IMR-90 (cell line): Measurements from ENCODE around the gene ANKRD13A. TPM values are rescaled to one million over a fixed set of nuclear protein-coding genes. Genes with fewer than 3 reads are reported as not detected.

Source experiments
- ATAC-seq: fragments of 200-7000 bp; cut with Tn5 transposase; 2 replicates; pipeline ENCODE4 v1.9.1; 2020; ENCODE audit warnings: low read depth, mild to moderate bottlenecking, moderate library complexity
- BruUV-seq: library from RNA; stranded (reverse); fragments of 400-500 nt; replicated peaks from 2 replicates; lab custom pipeline; 2021; lab: Mats Ljungman, UMichigan
- CTCF ChIA-PET: fragments of 300-600 bp; formaldehyde crosslinking; extraction: SDS; loops from one replicate; lab custom pipeline; 2021; ENCODE audit warnings: antibody characterized with exemption; lab: Yijun Ruan, JAX
- POLR2A ChIA-PET: fragments of 300-600 bp; sonication (Branson Sonifier 250); formaldehyde crosslinking; loops from one replicate; lab custom pipeline; 2022; ENCODE audit warnings: antibody characterized with exemption; ENCODE audit not compliant: unreplicated experiment; lab: Charles Lee
- DNase-seq: peaks from one replicate; pipeline ENCODE4 v3.0.0; 2013
- H2AFZ ChIP-seq: replicated peaks from 2 replicates; pipeline ENCODE3; 2013; ENCODE audit warnings: low read length, mild to moderate bottlenecking; ENCODE audit not compliant: poor library complexity
- H2AK5ac ChIP-seq: 2 replicates; pipeline ENCODE4 v1.6.1; 2013; ENCODE audit warnings: low read depth, low read length, inconsistent platforms
- H2AK9ac ChIP-seq: replicated peaks from 2 replicates; pipeline ENCODE3; 2013; ENCODE audit warnings: mild to moderate bottlenecking, low read depth, low read length, moderate library complexity; ENCODE audit not compliant: poor library complexity
- H2BK120ac ChIP-seq: 2 replicates; pipeline ENCODE4 v1.6.1; 2013; ENCODE audit warnings: low read depth, low read length, inconsistent platforms
- H2BK15ac ChIP-seq: 3 replicates; pipeline ENCODE4 v1.6.1; 2013; ENCODE audit warnings: low read depth, low read length, inconsistent platforms
- H2BK20ac ChIP-seq: 2 replicates; pipeline ENCODE4 v1.6.1; 2013; ENCODE audit warnings: low read depth, mild to moderate bottlenecking, inconsistent platforms, low read length, moderate library complexity
- H2BK5ac ChIP-seq: 2 replicates; pipeline ENCODE4 v1.6.1; 2013; ENCODE audit warnings: mild to moderate bottlenecking, low read depth, low read length, inconsistent platforms; ENCODE audit not compliant: poor library complexity, severe bottlenecking
- H3K14ac ChIP-seq: replicated peaks from 2 replicates; pipeline ENCODE4 v1.6.1; 2013; ENCODE audit warnings: low read depth, low read length, inconsistent platforms
- H3K18ac ChIP-seq: 2 replicates; pipeline ENCODE4 v1.6.1; 2013; ENCODE audit warnings: low read depth, low read length, control low read depth
- H3K23ac ChIP-seq: 2 replicates; pipeline ENCODE4 v1.6.1; 2013; ENCODE audit warnings: low read depth, low read length, inconsistent platforms
- H3K27ac ChIP-seq: 2 replicates; pipeline ENCODE4 v1.5.1; 2013; ENCODE audit warnings: mild to moderate bottlenecking, control low read depth, low read length; ENCODE audit not compliant: insufficient read depth
- H3K27me3 ChIP-seq: 2 replicates; pipeline ENCODE4 v1.6.1; 2013; ENCODE audit warnings: low read length; ENCODE audit not compliant: control insufficient read depth, insufficient read depth
- H3K36me3 ChIP-seq: 2 replicates; pipeline ENCODE4 v1.6.1; 2013; ENCODE audit warnings: low read length, mixed read lengths; ENCODE audit not compliant: control insufficient read depth, insufficient read depth
- H3K4ac ChIP-seq: 2 replicates; pipeline ENCODE4 v1.6.1; 2013; ENCODE audit warnings: low read depth, low read length, inconsistent platforms
- H3K4me1 ChIP-seq: 2 replicates; pipeline ENCODE4 v1.6.1; 2013; ENCODE audit warnings: low read length, mixed read lengths; ENCODE audit not compliant: control insufficient read depth, insufficient read depth
- H3K4me2 ChIP-seq: 2 replicates; pipeline ENCODE4 v1.6.1; 2013; ENCODE audit warnings: low read depth, mild to moderate bottlenecking, control low read depth, low read length, moderate library complexity
- H3K4me3 ChIP-seq: 2 replicates; pipeline ENCODE4 v1.5.1; 2013; ENCODE audit warnings: low read depth, mild to moderate bottlenecking, control low read depth, low read length, moderate library complexity; ENCODE audit not compliant: insufficient read depth
- H3K56ac ChIP-seq: 2 replicates; pipeline ENCODE4 v1.6.1; 2013; ENCODE audit warnings: low read length, inconsistent platforms; ENCODE audit not compliant: insufficient read depth; ENCODE audit errors: extremely low read depth
- H3K79me1 ChIP-seq, 2 experiments: 2 replicates each; pipeline ENCODE4 v1.6.1; 2013; ENCODE audit warnings: low read length in 2 of 2, inconsistent platforms in 1 of 2, low read depth in 1 of 2
- H3K9ac ChIP-seq: 2 replicates; pipeline ENCODE4 v1.6.1; 2013; ENCODE audit warnings: low read depth, low read length, control low read depth
- H3K9me1 ChIP-seq: 2 replicates; pipeline ENCODE4 v1.6.1; 2013; ENCODE audit warnings: low read length, inconsistent platforms; ENCODE audit not compliant: insufficient read depth
- H3K9me3 ChIP-seq: 2 replicates; pipeline ENCODE4 v1.6.1; 2013; ENCODE audit warnings: low read length; ENCODE audit not compliant: control insufficient read depth, insufficient read depth
- H4K20me1 ChIP-seq: 2 replicates; pipeline ENCODE4 v1.6.1; 2013; ENCODE audit warnings: low read length, inconsistent platforms; ENCODE audit not compliant: insufficient read depth
- H4K5ac ChIP-seq: 2 replicates; pipeline ENCODE4 v1.6.1; 2013; ENCODE audit warnings: mild to moderate bottlenecking, low read depth, low read length, control low read depth
- H4K8ac ChIP-seq, 2 experiments: 2 replicates each; pipeline ENCODE4 v1.6.1; 2013; ENCODE audit warnings: low read depth in 2 of 2, low read length in 2 of 2, control low read depth in 1 of 2, inconsistent platforms in 1 of 2
- H4K91ac ChIP-seq: 2 replicates; pipeline ENCODE4 v1.6.1; 2013; ENCODE audit warnings: low read depth, low read length, inconsistent platforms; ENCODE audit not compliant: insufficient read depth
- BHLHE40 ChIP-seq: fragments of 150-350 bp; IDR thresholded peaks from 2 replicates; pipeline ENCODE4 v1.6.1; 2016; ENCODE audit warnings: mild to moderate bottlenecking, low read depth, low read length
- CEBPB ChIP-seq: IDR thresholded peaks from 2 replicates; pipeline ENCODE4 v1.6.1; 2012; ENCODE audit warnings: low read depth, low read length, improper control_type of control experiment
- ELK1 ChIP-seq: fragments of 150-350 bp; IDR thresholded peaks from 2 replicates; pipeline ENCODE4 v1.6.1; 2016; ENCODE audit warnings: low read depth, mild to moderate bottlenecking, low read length, moderate library complexity, borderline replicate concordance
- POLR2A ChIP-seq: IDR thresholded peaks from 2 replicates; pipeline ENCODE4 v1.6.1; 2012; ENCODE audit warnings: mild to moderate bottlenecking, low read depth, low read length
- RCOR1 ChIP-seq: IDR thresholded peaks from 2 replicates; pipeline ENCODE4 v1.6.1; 2012; ENCODE audit warnings: mild to moderate bottlenecking, low read length, improper control_type of control experiment; ENCODE audit not compliant: insufficient replicate concordance
- SMC3 ChIP-seq: fragments of 150-350 bp; IDR thresholded peaks from 2 replicates; pipeline ENCODE4 v1.6.1; 2016; ENCODE audit warnings: low read depth, mild to moderate bottlenecking, antibody characterized with exemption, low read length, moderate library complexity
- WGBS, 2 experiments: methylation state at CpG; one replicate each; pipeline versions ENCODE4 v1.1.5 to v1.1.7; 2013; ENCODE audit warnings: missing lambda C conversion rate in 2 of 2; ENCODE audit not compliant: insufficient read length in 1 of 2; ENCODE audit errors: extremely low coverage in 2 of 2; 5-methylcytosine and 5-hydroxymethylcytosine counted together
- dilution Hi-C: fragments of 300-500 bp; cut with HindIII; formaldehyde crosslinking; loops from one replicate; pipeline ENCODE4 v1.14.3; 2018; ENCODE audit warnings: low sequenced_read_pairs; ENCODE audit not compliant: unreplicated experiment
- in situ Hi-C: fragments of 300-500 bp; cut with MboI; formaldehyde crosslinking; loops from 3 replicates; pipeline ENCODE4 v1.14.3; 2019; ENCODE audit warnings: low sequenced_read_pairs, inconsistent platforms, mixed read lengths
- intact Hi-C: fragments of 100-400 bp; cut with micrococcal nuclease; formaldehyde crosslinking; loops from 2 replicates; pipeline ENCODE4 v1.10.0; 2022
- polyA plus RNA-seq, 3 experiments: library from polyadenylated mRNA; depleted of rRNA; stranded (reverse); fragments of >200 nt; gene quantifications; 2 replicates each; pipeline ENCODE4 v1.2.3, GENCODE V29; 2012; ENCODE audit warnings: low replicate concordance in 1 of 3
- total RNA-seq: library from RNA; depleted of rRNA; stranded (reverse); fragments of >200 nt; gene quantifications from 2 replicates; pipeline ENCODE4 v1.2.3, GENCODE V29; 2012

The ANKRD13A gene
- total and polyA plus RNA-seq, 2 of the 4 experiments (the other 2 are of a cell fraction), result 299 to 449 TPM

GRCh38 chr12:110004598-110004997 is 5.4 kb downstream of the ANKRD13A start:
- no peak overlapping the region for H2AK5ac ChIP-seq
- POLR2A ChIA-PET, result interaction anchor here (0.7 kb wide), 1 partner anchor 35 kb away, joined by 3 read pairs; no protein-coding TSS in a partner anchor
- no peak overlapping the region for H2BK120ac ChIP-seq
- peaks cover 10% of the 10 kb centered on the region for H3K9me1 ChIP-seq
- no peak overlapping the region for H2BK20ac ChIP-seq
- TF ChIP-seq POLR2A, result no peak
- TF ChIP-seq ELK1, result no peak
- no peak for TF ChIP-seq BHLHE40
- no peak for TF ChIP-seq CEBPB
- TF ChIP-seq SMC3, result no peak
- no peak for TF ChIP-seq RCOR1
- peaks cover 10% of the 10 kb centered on the region for H3K36me3 ChIP-seq
- no peak for ATAC-seq
- no CpG with 5 or more reads among the region's 4 CpGs for WGBS, 2 experiments
- H3K23ac ChIP-seq, result no peak overlapping the region
- dilution Hi-C loops (no loop called here), intact Hi-C loops (no loop called here), in situ Hi-C loops (no loop called here)
- peaks cover 10 to 18% of the 10 kb centered on the region in 2 experiments; a peak in 3 of 4 replicates for H3K79me1 ChIP-seq
- no peak overlapping the region for H4K8ac ChIP-seq
- no peak overlapping the region for H2AFZ ChIP-seq
- no peak overlapping the region for H3K4ac ChIP-seq
- no peak overlapping the region for H3K18ac ChIP-seq
- no peak overlapping the region for H2BK5ac ChIP-seq
- no TSS peak for BruUV-seq
- no peak overlapping the region for H3K56ac ChIP-seq
- H4K91ac ChIP-seq, result no peak overlapping the region
- H2AK9ac ChIP-seq, result no peak overlapping the region
- H3K14ac ChIP-seq, result no peak overlapping the region
- H2BK15ac ChIP-seq, result no peak overlapping the region
- no peaks in the 10 kb centered on the region for H3K27me3 ChIP-seq
- no peak overlapping the region for H3K4me3 ChIP-seq
- no peak overlapping the region for H3K4me2 ChIP-seq
- peaks cover 44% of the 10 kb centered on the region for H4K20me1 ChIP-seq
- H3K4me1 ChIP-seq, result peaks cover 11% of the 10 kb centered on the region
- CTCF ChIA-PET, result interaction anchor here (0.6 kb wide), 1 partner anchor 128 kb away, joined by 3 read pairs; no protein-coding TSS in a partner anchor
- no peak for DNase-seq
- no peak overlapping the region for H3K9ac ChIP-seq
- no peak overlapping the region for H4K5ac ChIP-seq
- H3K27ac ChIP-seq, result no peak overlapping the region
- no peaks in the 10 kb centered on the region for H3K9me3 ChIP-seq
